ENCODE results near the gene CTNNA1.

CTNNA1 gene

DNA sequence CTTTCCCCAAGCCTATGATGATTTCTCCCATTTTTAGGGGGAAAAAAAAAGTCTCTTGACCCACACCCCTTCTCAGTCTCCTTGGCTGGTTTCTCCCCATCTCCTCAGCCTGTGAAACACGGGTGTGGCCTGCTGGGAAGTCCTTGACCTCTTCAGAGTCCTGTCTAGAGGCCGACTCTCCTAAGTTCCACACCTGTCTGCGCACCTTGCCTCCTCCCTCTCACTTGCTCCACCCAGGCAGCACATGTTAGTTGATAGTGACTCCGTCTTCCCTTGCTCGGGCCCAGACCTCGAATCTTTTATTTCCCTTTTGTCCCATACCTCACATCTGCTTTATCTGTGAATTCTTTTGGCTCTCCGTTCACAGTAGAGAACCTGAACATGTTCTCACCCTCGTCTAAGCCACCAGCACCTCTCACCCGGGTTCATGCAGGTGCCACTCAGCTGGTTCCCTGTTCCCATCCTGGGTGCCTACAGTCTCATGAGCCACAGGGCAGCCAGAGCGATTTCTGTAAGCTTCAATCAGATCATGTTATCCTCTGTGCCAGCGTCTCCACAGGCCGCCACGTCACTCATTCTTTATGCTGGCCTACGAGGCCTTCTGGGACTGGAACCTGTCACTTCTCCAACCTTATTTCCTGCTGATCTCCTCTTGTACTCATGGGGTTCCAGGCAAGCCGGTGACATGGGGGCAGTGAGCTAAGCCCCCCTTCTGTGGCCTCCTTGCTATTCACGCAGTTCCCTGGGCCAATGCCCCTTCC, 173.6 kb downstream of the CTNNA1 start:
- Histone ChIP-seq H3K9ac (ENCODE audit: insufficient read length, low read depth) (no peak overlapping the region), H3K4me3 (ENCODE audit: insufficient read length, low read depth) (no peak overlapping the region), H3K27me3 (ENCODE audit: insufficient read depth, insufficient read length) (no peaks in the 10 kb centered on the region), H3K9me3 (ENCODE audit: insufficient read depth, low read length) (no peaks in the 10 kb centered on the region), H3K4me1 (ENCODE audit: insufficient read depth, insufficient read length) (no peaks in the 10 kb centered on the region), H3K36me3 (ENCODE audit: insufficient read depth, insufficient read length, low read length) (peaks cover 79% of the 10 kb centered on the region)
- DNase-seq (ENCODE audit: low read depth, low spot score) = no peak
- TF ChIP-seq YY1 (IDR thresholded peaks at IDR 0.05; ENCODE audit: insufficient read depth, insufficient read length) = no peak
- no peak for TF ChIP-seq SUZ12 (IDR thresholded peaks at IDR 0.05; ENCODE audit: extremely low read depth, insufficient read depth, insufficient read length)
- TF ChIP-seq ZNF274 (IDR thresholded peaks at IDR 0.05; ENCODE audit: low read depth, low read length) = no peak

DNA sequence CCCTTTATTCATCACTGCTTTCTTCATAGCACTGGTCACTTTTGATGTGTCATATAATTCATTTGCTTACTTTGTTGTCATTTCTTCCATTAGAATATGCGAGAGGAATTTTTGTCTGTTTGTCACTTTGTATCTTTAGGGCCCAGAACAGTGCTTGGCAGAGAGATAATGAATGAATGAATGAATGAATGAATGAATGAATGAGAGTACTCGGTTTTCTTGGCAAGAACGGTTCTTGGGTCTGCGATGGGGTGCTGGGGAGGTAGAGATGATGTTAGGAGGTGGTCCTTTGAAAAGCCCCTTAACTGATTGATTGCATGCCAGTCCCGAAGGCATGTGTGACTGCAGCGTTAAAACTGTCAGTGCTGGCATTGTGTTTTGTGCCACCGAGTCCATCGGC, 174.3 kb downstream of the CTNNA1 start:
- no peak overlapping the region for H3K4me3 ChIP-seq (ENCODE audit: insufficient read length, low read depth)
- no peak for DNase-seq (ENCODE audit: low read depth, low spot score)
- H3K36me3 ChIP-seq (ENCODE audit: insufficient read depth, insufficient read length, low read length) = peaks cover 84% of the 10 kb centered on the region
- no peak for TF ChIP-seq YY1 (IDR thresholded peaks at IDR 0.05; ENCODE audit: insufficient read depth, insufficient read length)
- TF ChIP-seq ZNF274 (IDR thresholded peaks at IDR 0.05; ENCODE audit: low read depth, low read length) = no peak
- TF ChIP-seq SUZ12 (IDR thresholded peaks at IDR 0.05; ENCODE audit: extremely low read depth, insufficient read depth, insufficient read length) = no peak
- H3K9me3 ChIP-seq (ENCODE audit: insufficient read depth, low read length) = no peaks in the 10 kb centered on the region
- H3K4me1 ChIP-seq (ENCODE audit: insufficient read depth, insufficient read length) = no peaks in the 10 kb centered on the region
- no peaks in the 10 kb centered on the region for H3K27me3 ChIP-seq (ENCODE audit: insufficient read depth, insufficient read length)
- no peak overlapping the region for H3K9ac ChIP-seq (ENCODE audit: insufficient read length, low read depth)

DNA sequence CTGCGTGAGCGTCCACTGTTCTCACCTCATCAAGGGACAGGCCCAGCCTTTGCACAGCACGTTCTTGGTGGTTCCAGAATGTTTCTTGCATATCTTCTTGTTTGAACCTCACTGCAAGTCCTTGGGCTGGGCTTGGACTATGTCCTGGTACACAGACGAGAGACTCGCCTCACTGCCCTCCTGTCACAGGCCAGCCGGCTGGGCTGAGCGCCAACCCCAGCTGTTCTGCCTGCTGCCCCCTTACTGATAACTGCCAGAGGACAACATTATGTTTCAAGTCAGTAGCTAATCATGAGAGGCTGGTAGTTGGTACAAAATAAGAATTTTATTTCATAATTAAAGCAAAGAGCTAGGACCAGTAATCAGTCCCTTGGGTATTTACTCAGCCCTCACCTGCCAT, 174.8 kb downstream of the CTNNA1 start:
- Histone ChIP-seq H3K27me3 (ENCODE audit: insufficient read depth, insufficient read length) (no peaks in the 10 kb centered on the region), H3K4me1 (ENCODE audit: insufficient read depth, insufficient read length) (no peaks in the 10 kb centered on the region), H3K9ac (ENCODE audit: insufficient read length, low read depth) (no peak overlapping the region), H3K4me3 (ENCODE audit: insufficient read length, low read depth) (no peak overlapping the region), H3K9me3 (ENCODE audit: insufficient read depth, low read length) (no peaks in the 10 kb centered on the region), H3K36me3 (ENCODE audit: insufficient read depth, insufficient read length, low read length) (peaks cover 87% of the 10 kb centered on the region)
- DNase-seq (ENCODE audit: low read depth, low spot score) = no peak
- TF ChIP-seq YY1 (IDR thresholded peaks at IDR 0.05; ENCODE audit: insufficient read depth, insufficient read length) = no peak

DNA sequence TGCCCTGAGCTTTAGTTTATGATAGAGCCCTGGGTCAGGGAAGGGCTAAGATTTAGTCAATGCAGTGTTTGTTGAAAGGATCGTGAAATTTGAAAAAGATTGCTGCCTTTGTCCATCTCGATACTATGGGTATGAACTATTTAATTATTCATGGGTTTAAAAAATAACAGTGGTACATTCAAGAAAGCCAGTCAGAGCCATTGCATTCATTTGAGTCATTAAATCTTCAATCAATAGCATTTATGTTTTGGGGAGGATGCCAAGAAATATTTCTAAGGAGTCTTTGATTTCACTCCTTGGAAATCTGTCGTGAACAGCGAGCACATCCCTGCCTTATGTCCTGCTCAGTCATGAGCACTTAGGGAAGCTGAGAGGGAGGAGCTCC, 176.3 kb downstream of the CTNNA1 start:
- Histone ChIP-seq H3K4me3 (ENCODE audit: insufficient read length, low read depth) (no peak overlapping the region), H3K4me1 (ENCODE audit: insufficient read depth, insufficient read length) (no peaks in the 10 kb centered on the region), H3K9ac (ENCODE audit: insufficient read length, low read depth) (no peak overlapping the region), H3K27me3 (ENCODE audit: insufficient read depth, insufficient read length) (no peaks in the 10 kb centered on the region), H3K36me3 (ENCODE audit: insufficient read depth, insufficient read length, low read length) (peaks cover 92% of the 10 kb centered on the region), H3K9me3 (ENCODE audit: insufficient read depth, low read length) (no peaks in the 10 kb centered on the region)
- DNase-seq (ENCODE audit: low read depth, low spot score) = no peak
- TF ChIP-seq ZNF274 (IDR thresholded peaks at IDR 0.05; ENCODE audit: low read depth, low read length) = no peak
- no peak for TF ChIP-seq SUZ12 (IDR thresholded peaks at IDR 0.05; ENCODE audit: extremely low read depth, insufficient read depth, insufficient read length)

DNA sequence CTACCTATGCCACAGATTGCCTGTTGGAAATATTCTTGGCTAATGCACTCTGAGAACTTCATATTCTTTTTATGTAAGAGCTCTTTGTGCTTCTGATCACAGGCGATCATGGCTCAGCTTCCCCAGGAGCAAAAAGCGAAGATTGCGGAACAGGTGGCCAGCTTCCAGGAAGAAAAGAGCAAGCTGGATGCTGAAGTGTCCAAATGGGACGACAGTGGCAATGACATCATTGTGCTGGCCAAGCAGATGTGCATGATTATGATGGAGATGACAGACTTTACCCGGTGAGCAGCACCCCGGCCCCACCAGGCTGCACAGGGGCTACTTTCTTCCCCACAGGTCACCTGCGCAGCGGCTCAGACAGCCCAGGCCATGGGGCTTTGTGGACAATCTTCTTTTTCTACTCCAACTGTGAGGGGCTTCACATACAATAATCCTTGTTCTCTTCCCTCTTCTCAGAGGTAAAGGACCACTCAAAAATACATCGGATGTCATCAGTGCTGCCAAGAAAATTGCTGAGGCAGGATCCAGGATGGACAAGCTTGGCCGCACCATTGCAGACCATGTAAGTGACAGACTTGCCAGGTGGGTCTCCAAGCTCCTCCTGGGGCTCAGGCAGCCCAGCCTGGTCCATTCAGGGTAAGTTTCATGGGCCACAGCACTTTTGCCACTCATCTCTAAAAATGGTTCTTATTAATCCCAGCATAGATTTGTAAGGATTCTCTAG, 177.3 kb downstream of the CTNNA1 start:
- H3K9ac ChIP-seq (ENCODE audit: insufficient read length, low read depth) = no peak overlapping the region
- no peak for TF ChIP-seq YY1 (IDR thresholded peaks at IDR 0.05; ENCODE audit: insufficient read depth, insufficient read length)
- TF ChIP-seq SUZ12 (IDR thresholded peaks at IDR 0.05; ENCODE audit: extremely low read depth, insufficient read depth, insufficient read length) = no peak
- TF ChIP-seq ZNF274 (IDR thresholded peaks at IDR 0.05; ENCODE audit: low read depth, low read length) = no peak
- H3K36me3 ChIP-seq (ENCODE audit: insufficient read depth, insufficient read length, low read length) = peaks cover 91% of the 10 kb centered on the region

DNA sequence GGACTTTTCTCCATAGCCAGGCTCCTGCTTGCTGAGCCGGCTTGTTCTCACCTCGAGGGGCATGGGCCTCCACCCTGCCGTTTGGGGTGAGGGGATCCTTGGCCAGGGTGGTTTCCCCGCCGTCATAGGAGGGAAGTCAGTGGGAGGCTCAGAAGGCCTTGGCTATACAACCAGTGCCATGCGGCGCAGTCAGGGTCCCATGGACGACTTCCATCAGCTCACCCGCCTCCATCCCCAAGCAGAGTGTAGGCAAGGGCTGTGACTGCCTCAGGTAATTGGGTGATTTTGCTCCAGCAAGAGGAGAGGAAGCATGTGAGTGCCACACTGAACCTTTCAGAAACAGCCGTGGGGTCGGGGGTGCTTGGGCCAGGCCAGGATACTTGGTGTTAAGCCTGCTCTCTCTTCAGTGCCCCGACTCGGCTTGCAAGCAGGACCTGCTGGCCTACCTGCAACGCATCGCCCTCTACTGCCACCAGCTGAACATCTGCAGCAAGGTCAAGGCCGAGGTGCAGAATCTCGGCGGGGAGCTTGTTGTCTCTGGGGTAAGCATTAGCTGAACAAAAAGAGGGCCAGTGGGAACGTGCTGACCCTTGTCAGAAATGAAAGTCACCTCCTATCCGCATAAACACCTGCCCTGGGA, 179.1 kb downstream of the CTNNA1 start:
- Histone ChIP-seq H3K27me3 (ENCODE audit: insufficient read depth, insufficient read length) (no peaks in the 10 kb centered on the region), H3K4me1 (ENCODE audit: insufficient read depth, insufficient read length) (no peaks in the 10 kb centered on the region), H3K9ac (ENCODE audit: insufficient read length, low read depth) (no peak overlapping the region), H3K4me3 (ENCODE audit: insufficient read length, low read depth) (no peak overlapping the region), H3K36me3 (ENCODE audit: insufficient read depth, insufficient read length, low read length) (peaks cover 81% of the 10 kb centered on the region), H3K9me3 (ENCODE audit: insufficient read depth, low read length) (no peaks in the 10 kb centered on the region)
- TF ChIP-seq YY1 (IDR thresholded peaks at IDR 0.05; ENCODE audit: insufficient read depth, insufficient read length) (no peak), SUZ12 (IDR thresholded peaks at IDR 0.05; ENCODE audit: extremely low read depth, insufficient read depth, insufficient read length) (no peak), ZNF274 (IDR thresholded peaks at IDR 0.05; ENCODE audit: low read depth, low read length) (no peak)
- no peak for DNase-seq (ENCODE audit: low read depth, low spot score)

More for the DNA sequence above, 177.3 kb downstream of the CTNNA1 start:
- DNase-seq (ENCODE audit: low read depth, low spot score) = no peak
- Histone ChIP-seq H3K4me3 (ENCODE audit: insufficient read length, low read depth) (no peak overlapping the region), H3K4me1 (ENCODE audit: insufficient read depth, insufficient read length) (no peaks in the 10 kb centered on the region), H3K27me3 (ENCODE audit: insufficient read depth, insufficient read length) (no peaks in the 10 kb centered on the region), H3K9me3 (ENCODE audit: insufficient read depth, low read length) (no peaks in the 10 kb centered on the region)
